IPS-18c (cell line): ENCODE results near the gene SLC25A29.
"Not testable (repeated sequence)": the region's sequence is repeated elsewhere in the genome, so short reads cannot be mapped to it uniquely, and the experiment has no call there.

Source experiments
- H3K4me3 ChIP-seq: 2 replicates; pipeline ENCODE4 v1.7.0; 2013; ENCODE audit warnings: low read depth, mild to moderate bottlenecking, low read length, moderate library complexity; ENCODE audit not compliant: insufficient read depth
- H3K9me3 ChIP-seq: one replicate; pipeline ENCODE4 v1.6.1; 2013; ENCODE audit warnings: mild to moderate bottlenecking, low read length, moderate library complexity; ENCODE audit not compliant: control insufficient read depth, insufficient read depth

The SLC25A29 gene

GRCh38 chr14:100303179-100303578, 3.1 kb downstream of the SLC25A29 start:
- no peak overlapping the region for H3K4me3 ChIP-seq
- peaks cover 2% of the 10 kb centered on the region for H3K9me3 ChIP-seq

- Histone ChIP-seq H3K9me3 (peaks cover 2% of the 10 kb centered on the region), H3K4me3 (no peak overlapping the region)
These were observed 3.6 kb downstream of the SLC25A29 start for GRCh38 chr14:100302616-100303015.

GRCh38 chr14:100299238-100299560, 7.0 kb downstream of the SLC25A29 start:
- no peak overlapping the region for H3K4me3 ChIP-seq
- H3K9me3 ChIP-seq = no peaks in the 10 kb centered on the region

- H3K9me3 ChIP-seq = no peaks in the 10 kb centered on the region
- no peak overlapping the region for H3K4me3 ChIP-seq
These were observed 7.5 kb downstream of the SLC25A29 start for GRCh38 chr14:100298551-100299237.

- H3K4me3 ChIP-seq = no peak overlapping the region
- no peaks in the 10 kb centered on the region for H3K9me3 ChIP-seq
These were observed 8.6 kb downstream of the SLC25A29 start for GRCh38 chr14:100297320-100298300.

GRCh38 chr14:100296729-100297128, 9.5 kb downstream of the SLC25A29 start:
- not testable (repeated sequence) for H3K9me3 ChIP-seq, H3K4me3 ChIP-seq

GRCh38 chr14:100296106-100296651, 10.1 kb downstream of the SLC25A29 start:
- Histone ChIP-seq H3K4me3 (no peak overlapping the region), H3K9me3 (no peaks in the 10 kb centered on the region)

GRCh38 chr14:100295376-100296105, 10.7 kb downstream of the SLC25A29 start:
- H3K4me3 ChIP-seq = no peak overlapping the region
- H3K9me3 ChIP-seq = no peaks in the 10 kb centered on the region

- no peaks in the 10 kb centered on the region for H3K9me3 ChIP-seq
These were observed 11.3 kb downstream of the SLC25A29 start for GRCh38 chr14:100294963-100295330.

GRCh38 chr14:100294213-100294962, 11.9 kb downstream of the SLC25A29 start:
- H3K4me3 ChIP-seq = no peak overlapping the region
- no peaks in the 10 kb centered on the region for H3K9me3 ChIP-seq

More at GRCh38 chr14:100294963-100295330, 11.3 kb downstream of the SLC25A29 start:
- no peak overlapping the region for H3K4me3 ChIP-seq

- Histone ChIP-seq H3K9me3 (no peaks in the 10 kb centered on the region), H3K4me3 (no peak overlapping the region)
These were observed 12.6 kb downstream of the SLC25A29 start for GRCh38 chr14:100293497-100294212.

- H3K4me3 ChIP-seq = no peak overlapping the region
- H3K9me3 ChIP-seq = no peaks in the 10 kb centered on the region
These were observed 13.3 kb downstream of the SLC25A29 start for GRCh38 chr14:100292776-100293461.

- H3K9me3 ChIP-seq = no peaks in the 10 kb centered on the region
These were observed 13.9 kb downstream of the SLC25A29 start for GRCh38 chr14:100292301-100292775.

GRCh38 chr14:100291305-100292075, 14.8 kb downstream of the SLC25A29 start:
- H3K4me3 ChIP-seq = no peak overlapping the region
- no peaks in the 10 kb centered on the region for H3K9me3 ChIP-seq

More at GRCh38 chr14:100292301-100292775, 13.9 kb downstream of the SLC25A29 start:
- H3K4me3 ChIP-seq = no peak overlapping the region
